SK-N-SH treated with all-trans-retinoic acid at 6 μM for 48 hours (cell line): ENCODE results near the gene MUC12.

ENCODE experiments used
- CREB5 ChIP-seq: fragments of 250-450 bp; sonication (Bioruptor Pico); IDR thresholded peaks from 2 replicates; pipeline ENCODE4 v1.5.1; 2020; ENCODE audit warnings: low read depth, mild to moderate bottlenecking, moderate library complexity
- ESRRG ChIP-seq: fragments of 250-450 bp; sonication (Bioruptor Pico); IDR thresholded peaks from 2 replicates; pipeline ENCODE4 v1.6.1; 2021; ENCODE audit warnings: mild to moderate bottlenecking
- OSR1 ChIP-seq: fragments of 250-450 bp; sonication (Bioruptor Pico); IDR thresholded peaks from 2 replicates; pipeline ENCODE4 v1.8.0; 2022; ENCODE audit warnings: moderate library complexity, mild to moderate bottlenecking, inconsistent platforms
- PATZ1 ChIP-seq: fragments of 250-450 bp; sonication (Bioruptor Pico); IDR thresholded peaks from 2 replicates; pipeline ENCODE4 v1.8.0; 2020; ENCODE audit warnings: mild to moderate bottlenecking, moderate library complexity, borderline replicate concordance
- POU6F1 ChIP-seq: fragments of 250-450 bp; sonication (Bioruptor Pico); IDR thresholded peaks from 2 replicates; pipeline ENCODE4 v1.8.0; 2021; ENCODE audit warnings: low read depth, mild to moderate bottlenecking, moderate library complexity, borderline replicate concordance
- PPARA ChIP-seq: fragments of 250-450 bp; sonication (Bioruptor Pico); IDR thresholded peaks from 2 replicates; pipeline ENCODE4 v1.5.0; 2020; ENCODE audit warnings: mild to moderate bottlenecking, borderline replicate concordance
- RARB ChIP-seq: fragments of 250-450 bp; sonication (Bioruptor Pico); IDR thresholded peaks from 2 replicates; pipeline ENCODE4 v1.8.0; 2021; ENCODE audit warnings: mild to moderate bottlenecking, moderate library complexity
- TSHZ2 ChIP-seq: fragments of 250-450 bp; sonication (Bioruptor Pico); IDR thresholded peaks from 2 replicates; pipeline ENCODE4 v1.5.0; 2020; ENCODE audit warnings: mild to moderate bottlenecking, moderate library complexity

- no peak for TF ChIP-seq RARB (CRISPR knock-in tag)
- no peak for TF ChIP-seq POU6F1
- TF ChIP-seq ESRRG (CRISPR knock-in tag): no peak
- TF ChIP-seq OSR1 (CRISPR knock-in tag): no peak
- TF ChIP-seq CREB5: no peak
- TF ChIP-seq PATZ1 (CRISPR knock-in tag): no peak
- no peak for TF ChIP-seq TSHZ2 (CRISPR knock-in tag)
- no peak for TF ChIP-seq PPARA
These were observed 4.7 kb upstream of the MUC12 start for GRCh38 chr7:100964630-100965029.
